Measurements from ENCODE around the gene PEX3.
"Not testable (repeated sequence)": the region's sequence is repeated elsewhere in the genome, so short reads cannot be mapped to it uniquely, and the experiment has no call there.

PEX3 gene

GRCh38 chr6:143441680-143442545, 8.7 kb upstream of the PEX3 start:
- no peak for DNase-seq (ENCODE audit: low spot score)
- TF ChIP-seq CTCF (IDR thresholded peaks at IDR 0.05; ENCODE audit: extremely low read depth, insufficient read depth, missing control alignments), result no peak
- in situ Hi-C loops (cut with MboI; ENCODE audit: low pct_unique_long_range_greater_than_20kb, low sequenced_read_pairs, unreplicated experiment), result no loop called here

- no peak for DNase-seq (ENCODE audit: low spot score)
- TF ChIP-seq CTCF (IDR thresholded peaks at IDR 0.05; ENCODE audit: extremely low read depth, insufficient read depth, missing control alignments), result no peak
- in situ Hi-C loops (cut with MboI; ENCODE audit: low pct_unique_long_range_greater_than_20kb, low sequenced_read_pairs, unreplicated experiment), result no loop called here
These were observed 7.5 kb upstream of the PEX3 start for GRCh38 chr6:143443096-143443495.

GRCh38 chr6:143447865-143448264, 2.7 kb upstream of the PEX3 start:
- DNase-seq (ENCODE audit: low spot score); in situ Hi-C loops (cut with MboI; ENCODE audit: low pct_unique_long_range_greater_than_20kb, low sequenced_read_pairs, unreplicated experiment): not testable (repeated sequence)

- in situ Hi-C loops (cut with MboI; ENCODE audit: low pct_unique_long_range_greater_than_20kb, low sequenced_read_pairs, unreplicated experiment), result no loop called here
- no peak for TF ChIP-seq CTCF (IDR thresholded peaks at IDR 0.05; ENCODE audit: extremely low read depth, insufficient read depth, missing control alignments)
- DNase-seq (ENCODE audit: low spot score), result no peak
These were observed 1.4 kb upstream of the PEX3 start for GRCh38 chr6:143449082-143449713.

GRCh38 chr6:143449714-143450452, 722 bp upstream of the PEX3 start:
- in situ Hi-C loops (cut with MboI; ENCODE audit: low pct_unique_long_range_greater_than_20kb, low sequenced_read_pairs, unreplicated experiment), result no loop called here
- DNase-seq (ENCODE audit: low spot score), result no peak
- no peak for TF ChIP-seq CTCF (IDR thresholded peaks at IDR 0.05; ENCODE audit: extremely low read depth, insufficient read depth, missing control alignments)

GRCh38 chr6:143451531-143451930, 926 bp downstream of the PEX3 start:
- no peak for DNase-seq (ENCODE audit: low spot score)
- no peak for TF ChIP-seq CTCF (IDR thresholded peaks at IDR 0.05; ENCODE audit: extremely low read depth, insufficient read depth, missing control alignments)
- in situ Hi-C loops (cut with MboI; ENCODE audit: low pct_unique_long_range_greater_than_20kb, low sequenced_read_pairs, unreplicated experiment), result no loop called here

Data from GM13977 (cell line).